Mesendoderm (in vitro differentiated cells): ENCODE results near the gene CD300A.

Experiments
- DNase-seq: peaks from one replicate; pipeline ENCODE4 v3.0.0; 2013
- H2AK5ac ChIP-seq: 2 replicates; pipeline ENCODE4 v1.6.1; 2013; ENCODE audit warnings: low read length, inconsistent platforms
- H2BK120ac ChIP-seq: 2 replicates; pipeline ENCODE4 v1.6.1; 2013; ENCODE audit warnings: low read depth, mild to moderate bottlenecking, low read length, moderate library complexity, mixed read lengths
- H2BK15ac ChIP-seq: replicated peaks from 2 replicates; pipeline ENCODE4 v1.6.1; 2013; ENCODE audit warnings: low read depth, mild to moderate bottlenecking, moderate library complexity
- H2BK5ac ChIP-seq: 2 replicates; pipeline ENCODE4 v1.6.1; 2013; ENCODE audit warnings: low read length, inconsistent platforms
- H3K18ac ChIP-seq: 2 replicates; pipeline ENCODE4 v1.6.1; 2013; ENCODE audit warnings: mild to moderate bottlenecking, low read length, mixed read lengths
- H3K23ac ChIP-seq: one replicate; pipeline ENCODE4 v1.6.1; 2013; ENCODE audit warnings: low read length
- H3K27ac ChIP-seq: 2 replicates; pipeline ENCODE4 v1.5.1; 2013; ENCODE audit warnings: low read depth, mild to moderate bottlenecking, inconsistent platforms, low read length, moderate library complexity
- H3K27me3 ChIP-seq: 2 replicates; pipeline ENCODE4 v1.6.1; 2013; ENCODE audit warnings: low read length, control low read depth, mild to moderate bottlenecking, inconsistent platforms; ENCODE audit not compliant: insufficient read depth, poor library complexity
- H3K36me3 ChIP-seq: 2 replicates; pipeline ENCODE4 v1.6.1; 2013; ENCODE audit warnings: low read length, inconsistent platforms; ENCODE audit not compliant: control insufficient read depth, insufficient read depth
- H3K4ac ChIP-seq: one replicate; pipeline ENCODE4 v1.6.1; 2013; ENCODE audit warnings: low read depth, mild to moderate bottlenecking, low read length, moderate library complexity
- H3K4me1 ChIP-seq: 2 replicates; pipeline ENCODE4 v1.6.1; 2013; ENCODE audit warnings: low read depth, low read length, inconsistent platforms; ENCODE audit not compliant: control insufficient read depth
- H3K4me2 ChIP-seq: 2 replicates; pipeline ENCODE4 v1.6.1; 2013; ENCODE audit warnings: low read length
- H3K4me3 ChIP-seq: 2 replicates; pipeline ENCODE4 v1.5.1; 2013; ENCODE audit warnings: mild to moderate bottlenecking, low read length
- H3K56ac ChIP-seq: one replicate; pipeline ENCODE4 v1.6.1; 2013; ENCODE audit warnings: low read length
- H3K79me1 ChIP-seq: 2 replicates; pipeline ENCODE4 v1.6.1; 2013; ENCODE audit warnings: low read length, inconsistent platforms
- H3K79me2 ChIP-seq: 2 replicates; pipeline ENCODE4 v1.6.1; 2013; ENCODE audit warnings: mild to moderate bottlenecking, low read length; ENCODE audit not compliant: control insufficient read depth, insufficient read depth
- H3K9ac ChIP-seq: 2 replicates; pipeline ENCODE4 v1.6.1; 2013; ENCODE audit warnings: low read length, inconsistent platforms
- H4K5ac ChIP-seq: one replicate; pipeline ENCODE4 v1.6.1; 2013; ENCODE audit warnings: low read length
- H4K8ac ChIP-seq: one replicate; pipeline ENCODE4 v1.6.1; 2013; ENCODE audit warnings: low read depth, mild to moderate bottlenecking, control low read depth, low read length, moderate library complexity
- WGBS: extraction: QIAGEN DNeasy Blood & Tissue Kit; methylation state at CpG from one replicate; pipeline ENCODE4 v1.1.7; 2013; ENCODE audit warnings: low lambda C conversion rate, missing lambda C conversion rate; ENCODE audit not compliant: insufficient coverage; ENCODE audit errors: extremely low coverage; 5-methylcytosine and 5-hydroxymethylcytosine counted together

Gene CD300A

GRCh38 chr17:74435775-74436359 lies 30.6 kb upstream of the CD300A start:
- no peak overlapping the region for H3K18ac ChIP-seq
- H3K4me2 ChIP-seq, result no peak overlapping the region
- no peak overlapping the region for H3K23ac ChIP-seq
- H3K79me2 ChIP-seq, result no peaks in the 10 kb centered on the region
- no peak overlapping the region for H2AK5ac ChIP-seq
- no peaks in the 10 kb centered on the region for H3K27me3 ChIP-seq
- no peak overlapping the region for H2BK5ac ChIP-seq
- H3K4ac ChIP-seq, result no peak overlapping the region
- H3K4me3 ChIP-seq, result no peak overlapping the region
- WGBS, result no CpG with 5 or more reads among the region's 5 CpGs
- no peak overlapping the region for H2BK15ac ChIP-seq
- no peak overlapping the region for H3K9ac ChIP-seq
- H3K36me3 ChIP-seq, result no peaks in the 10 kb centered on the region
- no peak overlapping the region for H3K56ac ChIP-seq
- H3K79me1 ChIP-seq, result no peaks in the 10 kb centered on the region
- no peak overlapping the region for H4K5ac ChIP-seq
- no peak overlapping the region for H3K27ac ChIP-seq
- no peaks in the 10 kb centered on the region for H3K4me1 ChIP-seq
- H4K8ac ChIP-seq, result no peak overlapping the region
- no peak for DNase-seq
- H2BK120ac ChIP-seq, result no peak overlapping the region

GRCh38 chr17:74437702-74438101 lies 28.7 kb upstream of the CD300A start:
- no CpG with 5 or more reads among the region's 3 CpGs for WGBS
- H3K4ac ChIP-seq, result no peak overlapping the region
- no peak overlapping the region for H3K18ac ChIP-seq
- no peak overlapping the region for H3K9ac ChIP-seq
- H2BK15ac ChIP-seq, result no peak overlapping the region
- H3K4me2 ChIP-seq, result no peak overlapping the region
- no peak overlapping the region for H2BK120ac ChIP-seq
- no peaks in the 10 kb centered on the region for H3K4me1 ChIP-seq
- no peaks in the 10 kb centered on the region for H3K79me2 ChIP-seq
- no peak overlapping the region for H3K4me3 ChIP-seq
- H2BK5ac ChIP-seq, result no peak overlapping the region
- H2AK5ac ChIP-seq, result no peak overlapping the region
- no peak overlapping the region for H4K5ac ChIP-seq
- H3K79me1 ChIP-seq, result no peaks in the 10 kb centered on the region
- H3K56ac ChIP-seq, result no peak overlapping the region
- DNase-seq, result peak; percentile 39
- H3K27ac ChIP-seq, result no peak overlapping the region
- no peaks in the 10 kb centered on the region for H3K36me3 ChIP-seq
- no peak overlapping the region for H3K23ac ChIP-seq
- no peak overlapping the region for H4K8ac ChIP-seq
- H3K27me3 ChIP-seq, result no peaks in the 10 kb centered on the region

GRCh38 chr17:74439691-74440567 lies 26.5 kb upstream of the CD300A start:
- H3K9ac ChIP-seq, result no peak overlapping the region
- H2AK5ac ChIP-seq, result no peak overlapping the region
- H2BK15ac ChIP-seq, result no peak overlapping the region
- no peak overlapping the region for H3K27ac ChIP-seq
- no peak overlapping the region for H3K18ac ChIP-seq
- H3K79me1 ChIP-seq, result no peaks in the 10 kb centered on the region
- no peaks in the 10 kb centered on the region for H3K79me2 ChIP-seq
- H3K4ac ChIP-seq, result no peak overlapping the region
- H4K5ac ChIP-seq, result no peak overlapping the region
- no peak overlapping the region for H2BK5ac ChIP-seq
- H4K8ac ChIP-seq, result no peak overlapping the region
- H3K4me2 ChIP-seq, result no peak overlapping the region
- WGBS, result no CpG with 5 or more reads among the region's 31 CpGs
- H3K4me1 ChIP-seq, result peaks cover 2% of the 10 kb centered on the region
- no peaks in the 10 kb centered on the region for H3K27me3 ChIP-seq
- no peak for DNase-seq
- H3K4me3 ChIP-seq, result no peak overlapping the region
- no peak overlapping the region for H3K56ac ChIP-seq
- H3K36me3 ChIP-seq, result no peaks in the 10 kb centered on the region
- no peak overlapping the region for H2BK120ac ChIP-seq
- H3K23ac ChIP-seq, result no peak overlapping the region

- no peak overlapping the region for H3K56ac ChIP-seq
- H3K4me2 ChIP-seq, result no peak overlapping the region
- no peak overlapping the region for H3K18ac ChIP-seq
- no peak overlapping the region for H2BK120ac ChIP-seq
- no peak overlapping the region for H2BK15ac ChIP-seq
- H3K9ac ChIP-seq, result no peak overlapping the region
- no peaks in the 10 kb centered on the region for H3K79me2 ChIP-seq
- H3K23ac ChIP-seq, result no peak overlapping the region
- no peaks in the 10 kb centered on the region for H3K36me3 ChIP-seq
- WGBS, result no CpG with 5 or more reads among the region's 7 CpGs
- no peak overlapping the region for H4K8ac ChIP-seq
- no peaks in the 10 kb centered on the region for H3K79me1 ChIP-seq
- no peaks in the 10 kb centered on the region for H3K27me3 ChIP-seq
- no peak for DNase-seq
- no peak overlapping the region for H2AK5ac ChIP-seq
- no peak overlapping the region for H3K4me3 ChIP-seq
- no peak overlapping the region for H3K27ac ChIP-seq
- H4K5ac ChIP-seq, result no peak overlapping the region
- no peak overlapping the region for H2BK5ac ChIP-seq
- H3K4ac ChIP-seq, result no peak overlapping the region
- peaks cover 2% of the 10 kb centered on the region for H3K4me1 ChIP-seq
These were observed 24.9 kb upstream of the CD300A start for GRCh38 chr17:74441537-74441936.

- Histone ChIP-seq H4K8ac (no peak overlapping the region), H3K18ac (no peak overlapping the region), H3K79me2 (no peaks in the 10 kb centered on the region), H3K4me1 (peaks cover 2% of the 10 kb centered on the region), H3K27ac (no peak overlapping the region), H3K23ac (no peak overlapping the region), H2BK15ac (no peak overlapping the region), H2BK5ac (no peak overlapping the region), H3K56ac (no peak overlapping the region), H3K36me3 (no peaks in the 10 kb centered on the region), H4K5ac (no peak overlapping the region), H3K27me3 (no peaks in the 10 kb centered on the region), H3K4me3 (no peak overlapping the region), H2BK120ac (no peak overlapping the region), H3K79me1 (no peaks in the 10 kb centered on the region), H3K4me2 (no peak overlapping the region), H3K4ac (no peak overlapping the region), H2AK5ac (no peak overlapping the region), H3K9ac (no peak overlapping the region)
- no CpG with 5 or more reads among the region's 6 CpGs for WGBS
- DNase-seq, result no peak
These were observed 24.2 kb upstream of the CD300A start for GRCh38 chr17:74442291-74442669.
